NCI-H2227 treated with DMSO at 0.1 percent for 48 hours (cell line): ENCODE measurements around the gene LIPG.

Experiments used
- DNase-seq: peaks from one replicate; lab custom pipeline; 2025; lab: John Stamatoyannopoulos, UW

The LIPG gene

GRCh38 chr18:49638891-49639557, 77.2 kb downstream of the LIPG start:
- no peak for DNase-seq

- no peak for DNase-seq
These were observed 78.0 kb downstream of the LIPG start for GRCh38 chr18:49639643-49640391.

GRCh38 chr18:49640741-49641140, 78.9 kb downstream of the LIPG start:
- DNase-seq, result no peak

- DNase-seq, result no peak
These were observed 83.3 kb downstream of the LIPG start for GRCh38 chr18:49645196-49645595.

- no peak for DNase-seq
These were observed 84.0 kb downstream of the LIPG start for GRCh38 chr18:49645841-49646351.

GRCh38 chr18:49646873-49647272, 85.0 kb downstream of the LIPG start:
- no peak for DNase-seq

- DNase-seq, result no peak
These were observed 85.8 kb downstream of the LIPG start for GRCh38 chr18:49647496-49648168.

- DNase-seq, result no peak
These were observed 86.5 kb downstream of the LIPG start for GRCh38 chr18:49648326-49648725.
